Right lobe of liver (tissue), 4 donors: ENCODE results near the gene RREB1.

Source experiments
- CTCF ChIP-seq, 4 donors: fragments of 200-600 bp in 3 of 4; fragments of 450-650 bp in 1 of 4; IDR thresholded peaks; one replicate each; pipeline versions ENCODE4 v1.5.1 to v1.8.0; 2016 to 2022; ENCODE audit warnings: antibody characterized with exemption in 4 of 4, mild to moderate bottlenecking in 2 of 4
- POLR2A ChIP-seq: fragments of 450-650 bp; IDR thresholded peaks from one replicate; pipeline ENCODE4 v1.6.1; 2017; ENCODE audit warnings: antibody characterized with exemption, mild to moderate bottlenecking
- donor health status: DM: no; HTN: no; CAD: no.
- donor health status: DM: no; HTN: no; CAD: no.
- donor health status: DM: no; HTN: yes; CAD: no.

- TF ChIP-seq CTCF (IDR thresholded peaks at IDR 0.05) (no peak), POLR2A (no peak)
Observed at GRCh38 chr6:7112741-7113313, 5.1 kb downstream of the RREB1 start.
